Measurements from ENCODE around the gene NEK4. TPM values are rescaled to one million over a fixed set of nuclear protein-coding genes. Genes with fewer than 3 reads are reported as not detected.

The NEK4 gene
- total RNA-seq, 1 donor from 2014 or later, result 18.5 TPM

DNA sequence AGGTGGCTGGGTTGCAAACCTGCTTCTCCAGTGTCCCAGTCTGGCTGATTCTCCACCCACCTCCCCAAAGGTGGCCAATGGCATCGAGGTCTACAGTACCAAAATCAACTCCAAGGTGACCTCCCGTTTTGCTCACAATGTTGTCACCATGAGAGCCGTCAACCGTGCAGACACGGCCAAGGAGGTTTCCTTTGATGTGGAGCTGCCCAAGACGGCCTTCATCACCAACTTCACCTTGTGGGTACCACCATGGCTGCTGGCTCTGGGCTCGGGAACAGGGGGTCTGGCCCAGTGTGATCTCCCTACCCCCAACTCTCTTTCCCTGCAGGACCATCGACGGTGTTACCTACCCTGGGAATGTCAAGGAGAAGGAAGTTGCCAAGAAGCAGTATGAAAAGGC lies 25.7 kb upstream of the NEK4 start:
- no peak for TF ChIP-seq CTCF (IDR thresholded peaks at IDR 0.05; ENCODE audit: insufficient read depth, low read length, poor library complexity, severe bottlenecking)
- Histone ChIP-seq H3K27me3 (ENCODE audit: control insufficient read depth, insufficient read depth, low read length) (no peaks in the 10 kb centered on the region), H3K4me3 (ENCODE audit: low read depth, low read length) (no peak overlapping the region)

GRCh38 chr3:52795298-52795900 lies 24.7 kb upstream of the NEK4 start:
- H3K27me3 ChIP-seq (ENCODE audit: control insufficient read depth, insufficient read depth, low read length), result no peaks in the 10 kb centered on the region
- TF ChIP-seq CTCF (IDR thresholded peaks at IDR 0.05; ENCODE audit: insufficient read depth, low read length, poor library complexity, severe bottlenecking), result no peak
- no peak for DNase-seq (ENCODE audit: low read depth)

More for the DNA sequence above, 25.7 kb upstream of the NEK4 start:
- no peak for DNase-seq (ENCODE audit: low read depth)
- no peaks in the 10 kb centered on the region for H3K36me3 ChIP-seq (ENCODE audit: control insufficient read depth, insufficient read depth, low read length)

GRCh38 chr3:52794612-52795099 lies 23.9 kb upstream of the NEK4 start, which contains the start of gene ITIH3:
TSS of gene ITIH3 (plus strand) at chr3:52794796. CDS start at chr3:52794804, 8 bp downstream.
- no peaks in the 10 kb centered on the region for H3K36me3 ChIP-seq (ENCODE audit: control insufficient read depth, insufficient read depth, low read length)
- no peak for DNase-seq (ENCODE audit: low read depth)
- no peak for TF ChIP-seq CTCF (IDR thresholded peaks at IDR 0.05; ENCODE audit: insufficient read depth, low read length, poor library complexity, severe bottlenecking)
- no peaks in the 10 kb centered on the region for H3K27me3 ChIP-seq (ENCODE audit: control insufficient read depth, insufficient read depth, low read length)
- no peak within 1 kb of the TSS for H3K4me3 ChIP-seq (ENCODE audit: low read depth, low read length)

More at GRCh38 chr3:52795298-52795900, 24.7 kb upstream of the NEK4 start:
- Histone ChIP-seq H3K36me3 (ENCODE audit: control insufficient read depth, insufficient read depth, low read length) (no peaks in the 10 kb centered on the region), H3K4me3 (ENCODE audit: low read depth, low read length) (no peak overlapping the region)

- DNase-seq (ENCODE audit: low read depth), result no peak
- TF ChIP-seq CTCF (IDR thresholded peaks at IDR 0.05; ENCODE audit: insufficient read depth, low read length, poor library complexity, severe bottlenecking), result no peak
- H3K27me3 ChIP-seq (ENCODE audit: control insufficient read depth, insufficient read depth, low read length), result no peaks in the 10 kb centered on the region
- H3K4me3 ChIP-seq (ENCODE audit: low read depth, low read length), result no peak overlapping the region
- H3K36me3 ChIP-seq (ENCODE audit: control insufficient read depth, insufficient read depth, low read length), result no peaks in the 10 kb centered on the region
Observed at GRCh38 chr3:52793702-52794611, 23.2 kb upstream of the NEK4 start.

- H3K36me3 ChIP-seq (ENCODE audit: control insufficient read depth, insufficient read depth, low read length), result no peaks in the 10 kb centered on the region
- no peak overlapping the region for H3K4me3 ChIP-seq (ENCODE audit: low read depth, low read length)
- DNase-seq (ENCODE audit: low read depth), result no peak
- peaks cover 2% of the 10 kb centered on the region for H3K27me3 ChIP-seq (ENCODE audit: control insufficient read depth, insufficient read depth, low read length)
- TF ChIP-seq CTCF (IDR thresholded peaks at IDR 0.05; ENCODE audit: insufficient read depth, low read length, poor library complexity, severe bottlenecking), result no peak
Observed at GRCh38 chr3:52792961-52793695, 22.4 kb upstream of the NEK4 start.

Measured in kidney epithelial cell (primary cell).